Central memory CD8-positive, alpha-beta T cell (primary cell): ENCODE measurements around the gene AZGP1.
"Not testable (repeated sequence)": the region's sequence is repeated elsewhere in the genome, so short reads cannot be mapped to it uniquely, and the experiment has no call there.

Experiments
- ATAC-seq: fragments of 150-1000 bp; cut with Tn5 transposase; replicated peaks from 2 replicates; pipeline ENCODE4 v1.10.0; 2022; ENCODE audit warnings: mild to moderate bottlenecking, moderate FRiP score, moderate number of reproducible peaks; ENCODE audit not compliant: poor library complexity, severe bottlenecking; ENCODE audit errors: extremely low read depth
- DNase-seq, 2 donors: peaks; one replicate each; pipeline ENCODE4 v3.0.0; 2021; ENCODE audit warnings: low spot score in 2 of 2
- H3K27ac Mint-ChIP-seq: one replicate; pipeline ENCODE4 v1.8.0; 2022; ENCODE audit warnings: low read depth, mild to moderate bottlenecking, moderate library complexity, mixed read lengths
- H3K27me3 Mint-ChIP-seq: one replicate; pipeline ENCODE4 v1.8.0; 2022; ENCODE audit warnings: mixed read lengths
- H3K36me3 Mint-ChIP-seq: one replicate; pipeline ENCODE4 v1.8.0; 2022; ENCODE audit warnings: mild to moderate bottlenecking, moderate library complexity, mixed read lengths; ENCODE audit not compliant: insufficient read depth
- H3K4me1 Mint-ChIP-seq: one replicate; pipeline ENCODE4 v1.8.0; 2022; ENCODE audit warnings: mixed read lengths
- H3K4me3 Mint-ChIP-seq: one replicate; pipeline ENCODE4 v1.8.0; 2022; ENCODE audit warnings: mild to moderate bottlenecking, moderate library complexity, mixed read lengths
- H3K9me3 Mint-ChIP-seq: one replicate; pipeline ENCODE4 v1.8.0; 2022; ENCODE audit warnings: mixed read lengths

The AZGP1 gene

GRCh38 chr7:100012385-100013327 is 36.8 kb upstream of the AZGP1 start:
- Mint-ChIP-seq H3K4me1 (peaks cover 16% of the 10 kb centered on the region), H3K27me3 (peaks cover 16% of the 10 kb centered on the region), H3K36me3 (peaks cover 12% of the 10 kb centered on the region)
- not testable (repeated sequence) for ATAC-seq, DNase-seq, H3K27ac Mint-ChIP-seq, H3K9me3 Mint-ChIP-seq, H3K4me3 Mint-ChIP-seq

GRCh38 chr7:100011516-100011915 is 35.7 kb upstream of the AZGP1 start:
- H3K36me3 Mint-ChIP-seq, result peaks cover 9% of the 10 kb centered on the region
- ATAC-seq, result no peak
- no peak overlapping the region for H3K27ac Mint-ChIP-seq
- H3K4me1 Mint-ChIP-seq, result peaks cover 13% of the 10 kb centered on the region
- no peaks in the 10 kb centered on the region for H3K9me3 Mint-ChIP-seq
- peaks cover 16% of the 10 kb centered on the region for H3K27me3 Mint-ChIP-seq
- no peak overlapping the region for H3K4me3 Mint-ChIP-seq
- no peak for DNase-seq

GRCh38 chr7:100010901-100011300 is 35.1 kb upstream of the AZGP1 start:
- Mint-ChIP-seq H3K4me1 (peaks cover 7% of the 10 kb centered on the region), H3K27me3 (peaks cover 16% of the 10 kb centered on the region), H3K9me3 (no peaks in the 10 kb centered on the region), H3K27ac (no peak overlapping the region), H3K4me3 (no peak overlapping the region), H3K36me3 (peaks cover 3% of the 10 kb centered on the region)
- DNase-seq (no peak), ATAC-seq (no peak)

GRCh38 chr7:100009952-100010351 is 34.1 kb upstream of the AZGP1 start:
- H3K4me1 Mint-ChIP-seq, DNase-seq, ATAC-seq, H3K9me3 Mint-ChIP-seq, H3K4me3 Mint-ChIP-seq, H3K36me3 Mint-ChIP-seq, H3K27ac Mint-ChIP-seq: not testable (repeated sequence)
- H3K27me3 Mint-ChIP-seq, result peaks cover 16% of the 10 kb centered on the region

GRCh38 chr7:100008525-100008924 is 32.7 kb upstream of the AZGP1 start:
- Mint-ChIP-seq H3K4me3 (no peak overlapping the region), H3K4me1 (no peaks in the 10 kb centered on the region), H3K27ac (no peak overlapping the region), H3K27me3 (peaks cover 16% of the 10 kb centered on the region), H3K9me3 (no peaks in the 10 kb centered on the region), H3K36me3 (no peaks in the 10 kb centered on the region)
- no peak for DNase-seq
- ATAC-seq, result no peak

GRCh38 chr7:100007887-100008286 is 32.1 kb upstream of the AZGP1 start:
- Mint-ChIP-seq H3K4me3 (no peak overlapping the region), H3K9me3 (no peaks in the 10 kb centered on the region), H3K27ac (no peak overlapping the region), H3K4me1 (no peaks in the 10 kb centered on the region), H3K36me3 (no peaks in the 10 kb centered on the region), H3K27me3 (peaks cover 16% of the 10 kb centered on the region)
- no peak for DNase-seq
- ATAC-seq, result no peak

GRCh38 chr7:100003711-100004661 is 28.2 kb upstream of the AZGP1 start:
- Mint-ChIP-seq H3K36me3 (no peaks in the 10 kb centered on the region), H3K27ac (no peak overlapping the region), H3K9me3 (no peaks in the 10 kb centered on the region), H3K27me3 (peaks cover 7% of the 10 kb centered on the region), H3K4me3 (no peak overlapping the region), H3K4me1 (no peaks in the 10 kb centered on the region)
- DNase-seq, result no peak
- ATAC-seq, result no peak

- no peak overlapping the region for H3K4me3 Mint-ChIP-seq
- no peaks in the 10 kb centered on the region for H3K9me3 Mint-ChIP-seq
Measured at GRCh38 chr7:100000239-100000638, 24.4 kb upstream of the AZGP1 start.

GRCh38 chr7:99997545-99998137 is 21.8 kb upstream of the AZGP1 start:
- Mint-ChIP-seq H3K27ac (peak overlapping the region; percentile 97), H3K4me3 (peak overlapping the region; percentile 76), H3K27me3 (no peaks in the 10 kb centered on the region), H3K4me1 (peaks cover 15% of the 10 kb centered on the region), H3K9me3 (no peaks in the 10 kb centered on the region), H3K36me3 (peaks cover 5% of the 10 kb centered on the region)
- DNase-seq (peak; percentile 57 to 71), ATAC-seq (peak; percentile 98)

More at GRCh38 chr7:100000239-100000638, 24.4 kb upstream of the AZGP1 start:
- H3K27me3 Mint-ChIP-seq, result no peaks in the 10 kb centered on the region
- peaks cover 5% of the 10 kb centered on the region for H3K36me3 Mint-ChIP-seq
- H3K27ac Mint-ChIP-seq, result no peak overlapping the region
- H3K4me1 Mint-ChIP-seq, result peaks cover 15% of the 10 kb centered on the region
- ATAC-seq (no peak), DNase-seq (no peak)

- Mint-ChIP-seq H3K4me3 (peak overlapping the region; percentile 76), H3K9me3 (no peaks in the 10 kb centered on the region), H3K27me3 (no peaks in the 10 kb centered on the region), H3K36me3 (peaks cover 5% of the 10 kb centered on the region), H3K4me1 (peaks cover 15% of the 10 kb centered on the region), H3K27ac (peak overlapping the region; percentile 97)
- no peak for DNase-seq
- no peak for ATAC-seq
Measured at GRCh38 chr7:99996755-99997544, 21.1 kb upstream of the AZGP1 start.

- Mint-ChIP-seq H3K4me3 (no peak overlapping the region), H3K9me3 (no peaks in the 10 kb centered on the region), H3K27ac (no peak overlapping the region)
Measured at GRCh38 chr7:99994819-99995218, 19.0 kb upstream of the AZGP1 start.

More at GRCh38 chr7:99994819-99995218, 19.0 kb upstream of the AZGP1 start:
- DNase-seq (no peak), ATAC-seq (no peak)
- Mint-ChIP-seq H3K36me3 (peaks cover 5% of the 10 kb centered on the region), H3K4me1 (peaks cover 15% of the 10 kb centered on the region), H3K27me3 (no peaks in the 10 kb centered on the region)
